ENCODE data around the gene EZH1.
"Not testable (repeated sequence)": the region's sequence is repeated elsewhere in the genome, so short reads cannot be mapped to it uniquely, and the experiment has no call there.

Gene EZH1

DNA sequence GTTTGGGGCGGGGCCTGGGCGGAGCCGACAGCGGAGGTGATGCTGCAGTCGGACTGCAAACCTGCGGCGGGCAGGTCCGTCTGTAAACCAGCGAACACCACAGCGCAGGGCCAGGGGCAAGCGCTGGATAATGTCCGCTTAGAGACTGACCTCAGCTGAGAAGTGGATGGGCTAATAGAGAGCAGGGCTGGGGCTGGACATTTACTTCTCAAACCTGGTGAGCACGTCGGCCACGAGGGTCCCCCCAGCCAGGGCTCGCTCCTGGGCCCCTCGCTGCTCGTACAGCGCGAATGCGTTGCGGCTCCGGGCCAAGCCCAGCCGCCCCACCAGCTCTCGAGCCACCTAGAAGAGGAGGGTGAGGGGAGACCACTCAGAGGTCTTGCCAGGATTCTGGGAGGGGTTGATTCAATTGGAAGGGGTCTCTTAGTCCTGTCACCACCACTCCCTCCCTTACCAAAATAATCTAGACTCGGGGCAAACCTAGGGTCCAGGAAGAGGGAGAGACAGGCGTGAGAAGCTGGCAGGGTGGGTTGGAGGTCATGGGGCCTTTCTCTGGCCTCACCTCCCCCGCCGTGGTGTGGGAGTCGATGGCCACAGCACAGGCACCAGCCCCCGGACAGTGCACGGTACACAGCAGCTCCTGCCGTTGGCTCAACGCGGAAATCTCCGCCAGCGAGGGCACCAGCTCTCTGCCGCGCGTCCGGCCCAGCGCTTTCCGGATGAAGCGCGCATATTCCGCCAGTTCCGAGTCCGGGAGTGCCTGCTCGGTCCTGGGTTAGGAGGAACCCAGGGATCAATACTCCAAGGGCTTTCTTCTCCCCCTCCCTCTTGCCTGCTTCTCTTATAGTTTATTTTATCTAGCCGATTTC is 73.8 kb downstream of the EZH1 start:
- DNase-seq (ENCODE audit: low read depth in 1 of 2, low spot score in 1 of 2): no peak

DNA sequence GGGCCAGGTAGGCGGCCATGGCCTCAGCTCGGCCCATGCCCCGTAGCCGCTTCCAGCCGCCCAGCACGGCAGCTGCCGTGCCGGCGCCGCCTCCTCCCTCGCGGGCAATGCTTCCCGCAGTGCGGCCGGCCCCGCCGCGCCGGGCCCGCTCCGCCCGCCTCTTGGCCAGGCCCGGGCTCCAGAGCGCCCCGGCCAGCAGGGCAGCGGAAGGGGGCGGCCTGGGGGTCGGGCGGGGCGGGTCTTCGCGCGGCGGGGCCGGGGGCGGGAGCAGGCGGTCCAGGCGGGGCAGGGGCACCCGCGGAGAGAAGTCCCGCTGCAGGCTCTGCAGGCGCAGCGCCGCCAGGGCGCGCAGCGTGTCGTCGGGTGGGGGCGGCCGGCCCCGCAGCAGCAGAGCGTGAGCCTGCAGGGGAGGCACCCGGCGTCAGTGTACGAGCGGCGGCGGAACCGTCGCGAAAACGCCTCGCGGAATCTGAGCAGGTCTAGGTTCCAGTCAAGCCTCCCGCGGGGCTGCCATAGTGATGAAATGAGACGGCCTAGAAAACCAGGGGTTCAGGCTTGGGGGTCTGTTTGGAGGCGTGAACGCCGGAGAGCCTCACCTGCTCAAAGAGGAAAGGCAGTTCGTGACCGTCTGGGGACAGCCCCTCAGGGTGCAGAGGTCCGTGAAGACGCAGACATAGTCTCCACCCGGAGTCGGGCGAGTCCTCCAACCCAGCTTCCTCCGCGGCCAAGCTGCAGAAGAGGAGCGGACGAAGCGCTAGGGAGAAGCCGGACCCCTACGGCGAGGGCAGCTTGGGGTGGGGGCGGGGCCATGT is 74.7 kb downstream of the EZH1 start:
- DNase-seq (ENCODE audit: low read depth in 1 of 2, low spot score in 1 of 2): no peak

DNA sequence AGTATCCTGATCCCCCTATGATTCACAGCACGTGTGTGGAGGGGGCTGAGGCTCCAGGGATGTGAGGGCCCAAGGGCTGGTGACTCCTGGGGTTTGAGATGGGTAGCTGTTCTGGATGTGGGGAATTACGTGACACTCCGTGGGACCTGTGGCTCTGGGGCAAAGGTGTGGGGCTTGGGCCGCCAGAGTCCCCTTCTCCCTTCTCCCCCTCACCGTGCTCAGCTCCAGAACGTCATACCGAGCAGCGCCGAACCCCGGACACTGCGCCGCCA is 75.2 kb downstream of the EZH1 start:
- DNase-seq (ENCODE audit: low read depth in 1 of 2, low spot score in 1 of 2): no peak

- DNase-seq (ENCODE audit: low read depth in 1 of 2, low spot score in 1 of 2): no peak
Measured at GRCh38 chr17:42667088-42667951, 77.5 kb downstream of the EZH1 start.

GRCh38 chr17:42666126-42666525 is 78.7 kb downstream of the EZH1 start:
- not testable (repeated sequence) for DNase-seq (ENCODE audit: low read depth in 1 of 2, low spot score in 1 of 2)

DNA sequence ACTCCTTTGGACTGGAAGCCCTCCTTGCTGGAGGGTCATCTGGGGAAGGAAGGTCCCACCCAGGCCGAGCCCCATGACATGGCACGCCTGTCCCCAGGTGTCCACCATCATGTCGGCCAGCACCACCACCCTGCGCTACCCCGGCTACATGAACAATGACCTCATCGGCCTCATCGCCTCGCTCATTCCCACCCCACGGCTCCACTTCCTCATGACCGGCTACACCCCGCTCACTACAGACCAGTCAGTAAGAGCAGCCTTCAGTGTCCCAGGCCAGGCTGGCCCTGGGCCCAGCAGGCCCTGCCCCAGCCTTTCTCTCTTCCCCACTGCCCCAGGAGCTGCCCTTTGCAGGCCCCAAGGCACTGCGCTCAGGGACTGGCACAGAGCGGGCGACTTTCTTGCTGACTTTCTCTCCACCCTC is 79.2 kb downstream of the EZH1 start:
- DNase-seq (ENCODE audit: low read depth in 1 of 2, low spot score in 1 of 2): no peak

DNA sequence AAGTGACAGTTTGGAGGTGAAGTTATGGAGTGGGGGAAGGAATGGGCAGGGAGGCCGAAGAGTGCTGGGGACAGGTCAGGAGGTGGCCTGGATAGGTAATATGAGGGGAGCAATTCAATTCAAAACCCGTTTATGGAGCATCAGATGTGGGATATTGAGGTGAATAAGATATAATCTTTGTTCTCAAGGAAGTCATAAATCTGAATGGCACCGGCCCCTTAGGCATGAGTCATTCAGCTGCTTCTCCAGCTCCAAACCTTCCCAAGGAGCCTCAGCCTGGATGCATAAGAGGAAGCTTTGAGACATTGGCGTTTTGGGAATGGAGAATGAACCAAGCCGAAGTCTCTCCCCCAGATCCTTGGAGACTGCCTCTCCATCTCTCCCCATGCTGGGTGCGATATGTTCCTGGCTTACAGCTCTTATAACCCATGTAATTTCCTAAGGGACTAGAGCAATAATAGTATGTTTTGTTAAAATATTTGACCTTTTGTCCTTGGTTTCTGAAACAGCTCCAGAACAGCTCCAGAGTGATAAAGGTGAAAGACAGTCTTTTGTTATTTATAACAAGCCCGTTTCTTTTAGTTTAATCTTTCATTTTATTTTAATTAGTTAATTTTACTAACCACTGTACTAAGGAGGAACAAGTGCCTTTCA is 84.0 kb downstream of the EZH1 start:
- DNase-seq (ENCODE audit: low read depth in 1 of 2, low spot score in 1 of 2): no peak

DNA sequence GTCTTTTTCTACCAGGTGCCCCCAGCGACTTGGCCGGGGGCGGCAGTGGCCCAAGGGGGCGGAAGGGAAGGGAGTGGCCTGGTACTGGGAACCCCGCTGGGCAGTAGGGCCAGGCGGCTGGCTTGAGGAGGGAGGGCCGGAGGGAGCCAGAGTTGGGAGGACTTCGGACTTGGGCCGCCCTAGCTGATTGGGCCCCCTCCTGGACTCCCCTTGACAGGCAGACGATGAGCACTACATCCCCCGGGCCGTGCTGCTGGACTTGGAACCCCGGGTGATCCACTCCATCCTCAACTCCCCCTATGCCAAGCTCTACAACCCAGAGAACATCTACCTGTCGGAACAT is 84.9 kb downstream of the EZH1 start:
- not testable (repeated sequence) for DNase-seq (ENCODE audit: low read depth in 1 of 2, low spot score in 1 of 2)

GRCh38 chr17:42659079-42659931 is 85.5 kb downstream of the EZH1 start, which contains the start of gene TUBG2:
TUBG2 (plus strand) TSS chr17:42659284; CDS start chr17:42659504, 220 bp downstream.
- peak; percentile 50 to 72 for DNase-seq (ENCODE audit: low read depth in 1 of 2, low spot score in 1 of 2)

DNA sequence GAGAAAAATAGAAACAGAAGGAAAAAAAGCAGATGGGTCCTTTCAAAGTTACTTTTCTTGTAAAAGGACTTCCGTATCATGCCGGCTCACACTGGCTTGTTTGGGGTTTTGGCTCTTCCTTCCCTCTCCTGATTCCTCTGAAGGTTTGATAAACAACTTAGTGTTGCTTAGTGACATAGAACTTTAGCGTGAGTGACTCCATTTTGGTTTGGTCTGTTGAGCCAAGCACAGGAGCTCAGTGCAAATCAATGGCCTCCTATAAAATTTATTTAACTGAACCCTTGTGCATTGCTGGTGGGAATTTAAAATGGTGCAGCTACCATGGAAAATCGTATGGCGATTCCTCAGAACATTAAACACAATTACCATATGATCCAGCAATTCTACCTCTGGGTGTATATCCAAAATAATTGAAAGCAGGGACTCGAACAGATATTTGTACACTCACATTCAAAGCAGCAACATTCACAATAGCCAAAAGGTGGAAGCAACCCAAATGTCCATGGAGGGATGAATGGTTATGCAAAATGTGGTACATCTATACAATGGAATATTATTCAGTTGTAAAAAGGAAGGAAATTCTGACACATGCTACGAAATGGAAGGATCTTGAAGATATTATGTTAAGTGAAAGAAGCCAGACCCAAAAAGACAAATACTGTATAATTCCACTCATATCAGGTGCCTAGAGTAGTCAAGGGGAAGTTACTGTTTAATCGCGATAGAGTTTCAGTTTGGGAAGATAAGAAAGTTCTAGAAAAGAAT is 86.8 kb downstream of the EZH1 start:
- no peak for DNase-seq (ENCODE audit: low read depth in 1 of 2, low spot score in 1 of 2)

GRCh38 chr17:42655528-42655927 is 89.3 kb downstream of the EZH1 start:
- no peak for DNase-seq (ENCODE audit: low read depth in 1 of 2, low spot score in 1 of 2)

DNA sequence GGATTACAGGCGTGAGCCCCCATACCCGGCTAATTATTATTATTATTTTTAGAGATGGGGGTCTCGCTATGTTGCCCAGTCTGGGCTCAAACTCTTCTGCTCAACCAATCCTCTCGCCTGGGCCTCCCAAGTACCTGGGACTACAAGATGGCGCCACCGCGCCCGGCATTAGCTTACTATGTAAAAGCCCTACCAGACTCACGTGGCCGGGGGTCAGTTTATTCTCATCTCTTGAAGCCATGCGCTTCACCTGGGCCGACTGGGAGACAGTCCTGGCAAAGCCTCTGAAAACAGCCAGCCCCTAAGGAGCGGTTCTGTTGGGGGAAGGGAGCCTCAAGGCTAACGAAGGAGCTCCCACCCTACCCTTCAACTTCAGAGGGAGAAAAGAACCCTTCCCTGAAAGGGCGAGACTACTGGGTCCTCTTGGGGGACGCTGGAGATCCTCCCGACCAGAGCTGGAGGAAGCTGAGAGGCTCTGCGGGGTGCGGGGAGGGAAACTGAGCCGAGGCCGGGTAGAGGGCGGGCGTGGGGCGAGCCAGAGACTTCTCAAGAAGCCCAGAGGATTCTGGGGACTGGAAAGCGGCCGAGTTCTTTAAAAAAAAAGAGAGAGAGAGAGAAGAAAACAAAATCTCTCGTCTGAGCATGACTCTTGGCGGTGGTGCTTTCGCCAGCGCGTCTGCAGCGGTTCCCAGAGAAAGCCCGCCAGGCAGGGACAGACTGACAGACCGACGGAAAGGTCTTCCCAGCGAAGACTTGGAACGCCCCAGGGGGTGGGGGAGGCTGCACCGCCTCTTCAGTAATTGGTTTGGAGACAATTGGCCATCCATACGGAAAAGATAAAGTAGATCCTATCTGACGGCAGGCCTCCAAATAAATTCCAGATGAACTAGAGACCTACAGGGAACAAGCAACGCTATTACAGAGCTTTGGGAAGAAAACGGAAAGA is 91.4 kb downstream of the EZH1 start:
- DNase-seq (ENCODE audit: low read depth in 1 of 2, low spot score in 1 of 2): no peak

GRCh38 chr17:42651392-42651791 is 93.4 kb downstream of the EZH1 start:
- DNase-seq (ENCODE audit: low read depth in 1 of 2, low spot score in 1 of 2): no peak
